ENCODE results near the gene CRY2. TPM values are rescaled to one million over a fixed set of nuclear protein-coding genes. Genes with fewer than 3 reads are reported as not detected.

Gene CRY2
- total and polyA plus RNA-seq, 2 of the 8 experiments (the other 6 are each of a cell fraction or from before 2014, with no cell fraction given) = 8.0 to 9.4 TPM

DNA sequence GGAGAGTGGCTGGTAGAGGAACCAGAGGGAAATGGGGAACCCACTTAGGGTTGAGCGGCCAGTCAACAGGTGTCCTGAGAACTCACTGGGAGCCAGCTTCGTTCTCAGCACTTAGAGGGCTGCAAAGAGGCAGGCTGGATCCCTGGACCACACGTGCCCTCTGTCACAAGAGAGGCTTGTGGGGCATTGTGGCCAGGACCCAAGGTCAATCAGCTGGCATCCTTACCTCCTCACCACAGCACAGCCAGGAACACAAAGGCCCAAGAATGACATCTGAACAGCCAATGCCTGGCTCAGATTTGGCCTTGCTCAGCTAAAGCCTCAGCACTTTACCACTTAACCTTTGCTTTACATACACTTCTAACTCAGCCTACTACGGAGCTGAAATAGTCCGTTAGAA lies 45.6 kb downstream of the CRY2 start (continued):
- TF ChIP-seq BACH1 (IDR thresholded peaks at IDR 0.05; ENCODE audit: low read length) = no peak
- TF ChIP-seq CREB1 (IDR thresholded peaks at IDR 0.05) = no peak
- TF ChIP-seq RFX5 (IDR thresholded peaks at IDR 0.05; ENCODE audit: borderline replicate concordance, low read depth, low read length) = no peak

Measured in H1 (cell line).